CD4-positive, alpha-beta T cell treated with Interleukin-4 for 1 hour (primary cell): ENCODE results near the gene OR10A6.

Experiments
- DNase-seq, 2 donors: peaks; one replicate each; pipeline ENCODE4 v3.0.0-alpha.2; 2020 to 2022

OR10A6 gene

DNA sequence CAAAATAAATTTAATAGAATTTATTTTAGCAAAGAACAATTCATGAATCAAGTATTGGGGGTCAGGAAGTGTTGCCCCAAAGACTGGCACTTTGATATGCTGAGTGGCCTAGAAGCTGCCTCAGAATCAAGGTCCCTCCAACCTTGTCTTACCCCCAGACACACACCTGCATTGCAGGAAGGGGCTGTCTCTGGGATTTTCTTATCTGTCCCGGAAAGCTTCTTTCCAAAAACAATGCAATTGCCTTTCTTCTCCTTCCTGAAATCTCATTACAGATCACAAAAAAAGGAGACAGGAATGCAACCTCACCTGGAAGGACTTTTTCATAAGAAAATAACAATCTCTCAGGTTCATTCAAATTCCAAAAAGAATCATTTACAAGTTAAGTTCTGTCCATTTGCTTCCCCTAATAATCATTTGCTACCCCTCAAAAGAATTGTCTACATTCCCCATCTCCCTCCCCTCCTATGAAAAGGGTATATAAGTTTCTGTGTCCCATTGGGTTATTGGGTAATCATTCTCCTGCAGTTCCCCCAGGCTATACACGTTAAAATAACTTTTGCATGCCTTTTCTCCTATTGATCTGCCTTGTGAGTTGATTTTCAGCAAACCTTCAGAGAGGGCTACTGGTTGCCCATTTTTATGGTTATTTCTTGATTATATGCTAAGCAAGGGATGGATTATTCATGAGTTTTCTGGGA, 21.3 kb downstream of the OR10A6 start:
- DNase-seq: no peak

DNA sequence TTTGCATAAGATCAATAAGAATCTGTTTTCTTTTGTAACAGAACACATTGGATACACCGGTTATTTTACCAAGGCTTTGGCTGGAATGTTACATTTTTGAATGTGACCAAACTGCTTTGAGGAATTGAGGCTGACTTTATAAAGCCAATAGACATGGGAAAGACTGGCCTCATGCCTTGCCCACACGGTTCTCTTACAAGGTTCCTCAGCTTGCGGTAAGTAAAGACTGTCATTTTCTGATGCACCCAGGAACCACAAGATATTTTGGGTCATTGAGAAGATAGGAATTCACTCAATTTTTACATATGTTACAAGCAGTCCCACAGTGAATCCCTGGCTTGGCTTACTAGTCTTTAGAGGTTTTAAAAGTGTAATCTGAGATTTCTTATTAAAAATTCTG, 23.9 kb downstream of the OR10A6 start:
- no peak for DNase-seq

DNA sequence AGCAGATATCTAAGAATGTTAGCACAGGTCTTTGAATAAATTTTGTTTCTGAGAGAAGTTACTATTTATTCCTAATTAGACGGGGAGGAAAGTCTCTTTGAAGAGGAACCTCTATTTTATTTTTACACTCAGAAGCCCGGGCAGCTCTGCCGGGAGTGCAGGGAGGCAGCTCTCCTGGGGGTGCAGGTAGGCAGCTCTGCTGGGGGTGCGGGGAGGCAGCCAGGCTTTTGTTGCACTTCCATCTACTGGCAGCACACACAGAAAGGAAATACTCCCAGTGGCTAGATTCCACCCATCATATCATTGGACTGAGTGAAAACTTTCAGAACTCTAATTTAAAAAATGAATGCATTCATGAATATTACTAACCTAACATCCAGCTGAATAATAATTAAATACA, 24.6 kb downstream of the OR10A6 start:
- no peak for DNase-seq

DNA sequence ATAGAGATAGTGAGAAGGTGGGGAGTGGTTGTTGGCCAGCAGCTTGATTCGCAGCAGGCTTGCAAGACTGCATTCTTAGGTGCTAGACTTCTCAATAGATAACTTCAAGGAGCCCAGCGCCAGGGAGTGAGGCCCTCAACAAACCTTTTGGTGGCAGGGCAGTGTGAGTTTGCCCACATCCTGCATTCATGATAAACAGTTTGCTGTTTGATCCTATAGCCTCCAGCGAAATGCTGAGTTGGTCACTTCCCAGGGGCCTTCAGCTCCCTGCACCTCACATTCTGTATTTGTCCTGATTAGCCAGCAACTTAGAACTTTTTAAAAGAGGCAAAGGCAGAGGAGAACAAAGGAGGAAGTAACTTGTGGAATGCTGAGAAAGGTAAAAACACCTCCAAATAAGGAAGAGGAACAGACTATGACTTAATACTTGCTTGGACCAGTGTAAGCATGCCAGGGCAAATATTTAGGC, 25.1 kb downstream of the OR10A6 start:
- DNase-seq: no peak

DNA sequence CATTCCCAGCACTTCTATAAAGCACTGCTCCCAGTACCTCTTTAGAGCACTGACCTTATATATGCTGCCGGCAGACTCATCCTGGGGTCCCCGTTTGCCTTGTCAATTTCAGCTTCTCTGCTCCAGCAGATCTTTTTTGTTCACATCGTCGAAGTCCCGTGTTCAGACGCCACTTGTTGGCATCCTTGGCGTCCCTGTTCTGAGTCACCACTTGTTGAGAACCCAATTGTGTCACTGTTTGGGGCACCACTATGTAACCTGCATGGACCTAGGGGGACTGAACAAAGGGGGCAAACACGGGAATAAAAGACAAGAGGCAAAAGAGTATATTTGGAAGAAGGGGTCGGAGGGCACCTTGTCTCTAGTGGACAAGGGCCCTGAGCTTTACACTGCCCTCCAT, 25.5 kb downstream of the OR10A6 start:
- no peak for DNase-seq

DNA sequence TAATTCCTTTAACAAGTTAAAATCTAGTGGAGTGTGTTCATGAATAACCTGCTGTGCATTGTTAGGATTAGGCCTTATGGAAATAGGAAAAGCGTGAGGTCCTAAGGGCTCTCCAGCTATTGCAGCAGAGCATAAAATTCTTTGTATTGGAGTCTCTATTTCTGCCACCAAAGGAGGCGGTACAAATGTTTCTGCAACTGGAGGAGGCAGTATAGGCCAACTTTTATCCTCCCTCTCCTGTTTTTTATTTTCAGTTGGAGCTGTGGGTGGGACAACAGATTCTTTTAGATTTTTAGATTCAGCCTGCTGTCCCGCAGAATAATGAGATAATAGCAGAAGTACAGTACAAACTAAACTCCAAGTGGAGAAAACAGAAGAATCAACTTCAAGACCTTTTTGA, 26.2 kb downstream of the OR10A6 start:
- DNase-seq: no peak

DNA sequence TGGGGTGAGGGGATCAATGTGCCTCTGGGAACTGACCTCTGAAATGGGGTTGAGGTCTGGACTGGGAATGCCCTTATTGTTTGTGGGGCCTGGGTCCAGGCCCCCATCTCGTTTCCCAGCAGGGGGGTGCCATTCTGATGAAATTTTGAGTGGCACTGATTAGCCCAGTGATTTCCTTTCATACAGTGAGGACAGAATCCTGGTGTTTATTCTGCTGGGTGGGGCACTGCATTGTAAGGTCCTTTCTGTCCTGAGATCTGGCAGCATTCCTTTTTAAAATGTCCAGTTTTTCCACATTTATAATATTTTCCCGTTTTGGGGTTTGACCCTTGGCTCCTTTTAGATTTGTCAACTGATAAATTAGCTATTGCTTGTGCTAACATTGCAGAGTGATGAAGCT, 27.1 kb downstream of the OR10A6 start:
- no peak for DNase-seq

DNA sequence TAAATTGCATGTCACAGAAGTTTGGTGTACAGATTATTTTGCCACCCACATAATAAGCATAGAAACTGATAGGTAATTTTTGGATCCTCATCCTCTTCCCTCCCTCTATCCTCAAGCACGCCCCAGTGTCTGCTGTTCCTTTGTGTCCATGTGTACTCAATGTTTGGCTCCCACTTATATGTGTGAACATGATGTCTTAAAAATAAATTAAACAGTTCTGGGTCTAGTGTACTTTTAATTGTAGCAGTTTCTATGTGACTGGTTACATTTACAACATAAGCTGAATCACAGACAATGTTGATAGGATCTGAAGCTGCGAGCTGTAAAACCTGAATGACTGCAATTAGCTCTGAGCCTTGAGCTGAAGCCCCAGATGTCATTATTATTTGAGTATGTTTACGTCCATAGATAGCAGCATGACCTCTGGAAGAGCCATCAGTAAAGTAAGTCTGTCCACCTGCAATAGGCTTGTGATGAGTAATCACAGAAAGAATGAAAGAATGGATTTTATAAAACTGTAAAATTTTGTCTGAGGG, 29.7 kb downstream of the OR10A6 start:
- no peak for DNase-seq

DNA sequence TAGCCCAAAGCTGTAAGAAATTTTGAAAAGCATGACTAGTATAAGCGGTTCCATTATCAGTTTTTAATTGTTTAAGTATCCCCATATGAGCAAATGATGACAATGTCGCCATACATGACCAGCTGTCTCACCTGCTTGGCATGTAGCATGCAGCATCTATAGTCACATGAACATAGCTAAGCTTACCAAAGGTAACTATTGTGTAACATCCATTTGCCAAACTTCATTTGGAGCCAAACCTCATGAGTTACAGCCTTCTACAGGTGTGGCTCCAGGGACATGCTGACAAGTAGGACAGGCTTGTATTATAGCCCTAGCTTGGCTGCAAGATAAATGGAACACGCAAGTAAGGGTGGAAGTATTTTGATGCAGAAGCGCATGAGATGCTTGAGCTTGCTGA, 30.4 kb downstream of the OR10A6 start:
- DNase-seq: no peak

DNA sequence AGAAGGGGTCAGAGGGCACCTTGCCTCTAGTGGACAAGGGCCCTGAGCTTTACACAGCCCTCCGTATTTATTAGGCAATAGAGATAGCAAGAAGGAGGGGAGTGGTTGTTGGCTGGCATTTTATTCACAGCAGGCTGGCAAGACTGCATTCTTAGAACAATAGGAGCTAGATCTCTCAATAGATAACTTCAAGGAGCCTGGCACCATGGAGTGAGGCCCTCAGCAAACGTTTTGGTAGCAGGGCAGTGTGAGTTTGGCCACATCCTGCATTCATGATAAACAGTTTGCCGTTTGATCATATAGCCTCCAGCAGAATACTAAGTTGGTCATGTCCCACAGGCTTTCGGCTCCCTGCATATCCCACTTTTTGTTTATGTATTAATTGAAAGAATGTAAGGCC, 31.6 kb downstream of the OR10A6 start:
- DNase-seq: no peak

DNA sequence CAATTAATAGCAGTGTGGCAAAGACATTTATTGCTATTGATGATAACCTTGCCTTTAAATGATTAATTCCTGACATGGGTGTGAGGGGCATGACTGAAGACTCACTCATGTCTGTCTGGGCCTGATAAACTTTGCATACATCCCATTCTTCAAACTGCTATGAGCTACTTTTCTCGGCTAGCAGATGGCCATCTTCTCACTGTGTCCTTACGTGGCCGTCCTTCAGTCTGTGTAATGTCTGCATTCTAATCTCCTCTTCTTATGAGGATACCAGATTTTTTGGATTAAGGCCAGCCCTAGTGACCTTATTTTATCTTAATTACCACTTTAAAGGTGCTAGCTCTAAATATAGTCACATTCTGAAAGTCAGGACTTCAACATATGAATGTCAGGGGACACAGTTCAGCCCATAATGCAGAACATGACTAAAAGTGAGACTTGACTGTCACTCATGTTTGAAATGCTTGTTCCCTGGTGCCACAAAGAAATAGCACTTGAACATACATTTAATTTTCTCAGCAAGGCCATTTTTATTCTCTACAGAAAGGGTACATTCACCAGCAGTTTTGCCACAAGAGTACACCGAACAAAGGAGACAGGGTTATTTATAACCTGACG, 32.3 kb downstream of the OR10A6 start:
- no peak for DNase-seq

DNA sequence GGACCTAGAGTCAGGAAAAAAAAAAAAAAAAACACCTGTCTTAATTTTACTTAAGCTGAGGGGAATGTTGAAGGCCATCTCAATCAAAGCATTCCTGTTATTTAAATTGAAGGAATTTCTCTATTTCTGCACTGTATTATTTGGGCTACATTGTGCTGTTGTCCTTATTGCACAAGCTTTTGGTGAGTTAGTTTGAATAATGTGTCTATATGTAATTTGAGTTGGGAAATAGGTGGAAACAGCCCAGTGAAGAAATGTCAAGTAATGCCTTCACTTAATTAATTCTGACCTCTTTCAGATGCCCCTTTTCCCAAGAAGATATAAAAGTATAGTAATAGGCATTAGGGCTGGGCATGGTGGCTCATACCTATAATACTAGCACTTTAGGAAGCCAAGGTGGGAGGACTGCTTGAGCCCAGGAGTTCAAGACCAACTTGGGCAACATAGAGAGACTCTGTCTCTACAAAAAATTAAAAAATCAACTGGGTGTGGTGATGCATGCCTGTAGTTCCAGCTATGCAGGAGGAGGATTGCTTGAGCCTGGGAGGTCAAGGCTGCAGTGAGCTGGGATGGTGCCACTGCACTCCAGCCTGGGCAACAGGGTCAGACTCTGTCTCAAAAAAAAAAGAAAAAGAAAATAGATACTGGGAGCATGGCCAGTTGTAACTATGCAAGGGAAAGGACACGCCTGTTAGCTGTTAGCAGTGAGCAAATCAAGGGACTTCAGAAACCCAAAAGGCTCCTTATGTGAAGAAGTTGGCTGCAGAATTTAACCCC, 34.9 kb downstream of the OR10A6 start:
- DNase-seq: no peak

DNA sequence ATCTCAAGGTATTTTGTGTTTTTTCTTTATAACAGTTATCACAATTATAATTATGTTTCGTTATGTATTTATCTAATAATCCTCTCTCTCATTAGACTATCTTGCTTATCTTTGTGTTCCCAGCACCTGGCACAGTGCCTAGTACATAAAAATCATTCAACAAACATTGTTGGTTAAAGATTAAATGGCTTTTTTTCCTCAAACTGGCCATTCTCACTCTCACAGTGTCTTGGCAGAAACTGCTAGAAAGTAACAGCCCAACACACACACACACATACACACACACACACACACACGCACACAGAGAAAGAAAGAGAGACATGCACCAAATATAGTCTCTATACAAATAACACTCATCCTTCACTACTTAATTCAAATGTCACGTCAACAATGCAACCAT, 36.8 kb downstream of the OR10A6 start:
- DNase-seq: no peak

DNA sequence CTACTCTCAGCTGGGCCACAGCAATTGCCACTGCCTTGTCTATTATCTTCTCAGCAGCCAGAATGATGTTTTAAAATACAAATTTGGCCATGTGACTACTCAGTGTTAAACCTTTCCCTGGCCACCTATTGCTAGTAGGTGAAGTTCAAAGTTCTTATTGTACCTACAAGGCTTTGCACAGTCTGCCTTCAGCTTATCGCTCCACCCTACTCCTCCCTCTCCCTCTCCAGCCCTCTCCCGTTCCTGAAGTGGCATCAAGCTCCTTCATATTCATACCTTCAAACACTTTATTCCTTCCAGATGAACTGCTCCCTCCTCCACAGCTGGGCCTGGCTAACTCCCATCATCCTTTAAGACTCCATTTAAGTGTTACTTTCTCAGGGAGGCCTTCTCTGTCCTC, 37.3 kb downstream of the OR10A6 start:
- no peak for DNase-seq

DNA sequence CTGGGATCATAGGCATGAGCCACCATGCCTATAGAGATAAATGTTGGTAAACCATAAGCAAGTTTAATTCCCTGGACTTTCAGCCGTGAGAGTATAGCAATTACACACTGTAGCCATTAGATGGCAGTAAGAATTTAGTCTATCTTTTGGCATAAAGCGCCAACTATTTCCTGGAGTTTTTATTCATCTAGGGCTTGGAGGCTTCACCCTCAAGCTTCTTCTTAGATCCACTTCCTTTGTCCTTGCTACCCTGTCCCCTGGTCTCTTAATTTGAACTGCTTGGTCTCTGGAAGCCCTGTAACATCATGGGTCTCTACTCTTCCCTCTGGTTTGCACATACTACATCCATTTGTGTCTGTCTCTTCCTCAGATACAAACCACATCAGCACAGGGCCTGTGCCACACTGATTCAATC, 38.2 kb downstream of the OR10A6 start:
- peak in 1 of 2 donors; percentile 54 for DNase-seq

DNA sequence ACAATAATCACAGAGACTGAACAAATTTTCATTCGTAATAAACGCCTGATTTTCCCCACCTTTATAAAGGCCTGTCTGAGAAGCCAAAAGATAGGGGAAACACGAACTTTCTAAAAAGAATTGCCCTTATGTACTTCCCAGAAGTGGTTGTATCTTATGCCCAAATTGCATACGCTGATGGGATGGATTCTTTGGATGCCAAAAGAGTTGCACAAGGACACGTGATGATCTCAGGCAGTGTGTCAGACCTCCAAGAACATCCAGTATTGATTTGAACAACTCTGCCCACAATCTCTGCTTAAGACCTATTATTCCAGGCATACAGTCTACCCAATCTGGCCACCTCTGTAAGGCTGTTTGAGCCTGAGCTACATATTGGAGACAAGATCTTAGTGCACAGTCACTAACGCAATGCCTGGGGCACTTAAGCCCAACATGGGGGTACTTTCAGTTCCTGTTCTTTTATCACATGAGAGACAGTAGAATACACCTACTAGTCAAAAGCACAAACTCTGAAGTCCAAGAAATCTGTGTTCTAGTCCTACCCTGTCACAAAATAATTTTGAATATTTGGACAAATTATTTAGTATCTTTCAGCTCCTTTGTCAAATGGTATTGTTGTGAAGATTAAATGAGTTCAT, 38.9 kb downstream of the OR10A6 start:
- no peak for DNase-seq

DNA sequence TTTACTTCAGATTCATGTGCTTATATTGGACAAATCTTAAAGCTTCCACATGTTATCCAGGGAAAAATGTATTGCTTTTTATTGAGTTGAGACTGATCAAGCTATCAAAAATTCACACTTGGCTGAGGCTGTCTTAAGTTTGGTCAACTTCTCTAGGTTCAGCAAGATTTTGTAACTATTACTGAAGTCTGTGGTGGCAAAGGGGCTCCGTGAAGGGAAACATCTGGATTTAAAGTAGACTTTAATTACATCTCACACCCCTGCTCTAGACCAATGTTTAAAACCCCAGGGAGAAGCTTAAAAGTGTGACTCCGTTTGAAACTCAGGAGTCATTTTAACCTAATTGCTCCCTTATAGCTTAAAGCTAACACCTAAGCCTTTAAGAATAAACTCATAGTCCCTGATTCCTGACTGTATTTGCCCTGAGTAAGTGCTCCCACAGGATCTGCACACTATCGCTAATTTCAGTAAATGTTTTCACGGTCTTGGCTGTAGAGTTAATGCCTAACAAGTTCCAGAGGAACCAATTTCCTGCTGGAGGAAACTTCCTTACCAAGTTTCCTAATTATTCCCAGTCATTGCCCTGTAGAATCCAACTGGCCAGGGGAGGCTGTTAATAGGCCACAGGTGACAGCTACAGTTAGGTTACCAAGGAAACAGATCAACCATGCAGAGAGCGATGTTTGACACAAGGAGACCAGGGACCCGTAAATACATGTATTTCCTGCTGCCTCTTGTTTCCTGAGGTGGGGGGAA, 40.5 kb downstream of the OR10A6 start:
- DNase-seq: no peak

DNA sequence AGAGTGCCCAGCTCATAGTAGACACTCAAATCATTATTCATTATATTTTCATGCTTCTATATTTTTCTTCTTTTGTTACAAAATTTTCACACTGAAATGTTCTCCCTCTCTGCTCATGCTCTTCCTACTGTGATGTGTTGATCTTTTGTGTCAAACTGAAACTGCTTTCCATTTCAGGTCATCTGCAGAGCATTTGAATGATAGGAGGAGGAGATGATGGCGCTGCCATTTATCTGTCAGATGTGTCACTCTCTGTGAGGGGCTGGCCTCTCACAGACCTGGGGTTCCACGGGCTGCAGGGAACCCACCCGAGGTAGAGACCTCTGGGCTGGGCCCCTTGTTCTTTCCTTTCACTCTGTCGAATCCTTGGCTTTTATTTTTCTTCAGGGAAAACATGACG, 41.1 kb downstream of the OR10A6 start:
- DNase-seq: no peak

DNA sequence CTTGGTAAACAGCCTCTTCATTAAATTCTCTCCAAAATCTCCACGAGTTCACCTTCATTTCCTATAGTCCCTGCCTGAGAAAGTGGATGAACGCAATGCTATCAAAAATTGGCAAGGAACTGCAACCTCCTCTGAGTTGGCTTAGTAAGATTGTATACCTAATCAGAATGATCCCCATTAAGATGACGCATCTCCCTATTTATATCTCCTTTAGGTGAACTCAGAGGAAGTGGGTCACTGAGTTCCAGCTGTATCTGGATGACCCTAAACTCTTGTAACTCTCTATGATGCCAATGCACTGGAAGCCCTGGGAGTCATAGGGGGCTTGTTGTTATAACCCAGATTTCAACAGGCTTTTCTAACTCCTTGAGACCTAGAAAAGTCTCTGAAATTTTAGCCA, 48.2 kb downstream of the OR10A6 start:
- no peak for DNase-seq
